ENCODE measurements around the gene UQCC3.

DNA sequence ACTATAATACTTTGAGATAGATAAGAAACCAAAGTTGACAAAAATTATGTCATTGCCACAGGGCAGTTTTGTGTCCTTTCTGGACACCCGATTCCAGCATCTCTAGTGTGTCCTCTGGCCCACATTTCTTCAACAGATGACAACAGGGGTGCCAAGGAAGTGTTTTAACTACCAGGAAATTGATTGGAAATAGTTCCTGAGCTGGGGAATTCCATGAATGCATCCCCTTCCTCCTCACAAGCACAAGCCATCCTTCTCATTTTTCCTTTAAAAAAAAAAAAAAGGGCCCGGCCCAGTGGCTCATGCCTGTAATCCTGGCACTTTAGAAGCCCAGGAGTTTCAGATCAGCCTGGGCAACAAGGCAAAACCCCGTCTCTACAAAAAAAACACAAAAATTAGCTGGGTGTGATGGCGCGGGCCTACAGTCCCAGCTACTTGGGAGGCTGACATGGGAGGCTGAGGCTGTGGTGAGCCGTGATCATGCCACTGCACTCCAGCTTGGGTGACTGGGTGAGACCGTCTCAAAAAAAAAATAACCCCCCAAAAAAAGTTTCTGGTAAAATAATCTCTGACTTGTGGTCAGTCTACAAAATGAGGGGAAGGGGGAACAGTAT lies 48.9 kb upstream of the UQCC3 start:
- TF ChIP-seq ARNTL (CRISPR knock-in tag; IDR thresholded peaks at IDR 0.05; ENCODE audit: borderline replicate concordance, low read depth) (no peak), PATZ1 (CRISPR knock-in tag; IDR thresholded peaks at IDR 0.05; ENCODE audit: borderline replicate concordance) (no peak), ZFP3 (CRISPR knock-in tag; IDR thresholded peaks at IDR 0.05) (no peak; the same call in 1 of the 2 replicates), ZFP30 (CRISPR knock-in tag; IDR thresholded peaks at IDR 0.05) (no peak), TSHZ2 (CRISPR knock-in tag; IDR thresholded peaks at IDR 0.05) (no peak), PPARA (CRISPR knock-in tag; IDR thresholded peaks at IDR 0.05; ENCODE audit: borderline replicate concordance) (no peak), ZNF8 (CRISPR knock-in tag; IDR thresholded peaks at IDR 0.05) (no peak)
